ENCODE measurements around the gene CRYL1.

The CRYL1 gene, protein sequence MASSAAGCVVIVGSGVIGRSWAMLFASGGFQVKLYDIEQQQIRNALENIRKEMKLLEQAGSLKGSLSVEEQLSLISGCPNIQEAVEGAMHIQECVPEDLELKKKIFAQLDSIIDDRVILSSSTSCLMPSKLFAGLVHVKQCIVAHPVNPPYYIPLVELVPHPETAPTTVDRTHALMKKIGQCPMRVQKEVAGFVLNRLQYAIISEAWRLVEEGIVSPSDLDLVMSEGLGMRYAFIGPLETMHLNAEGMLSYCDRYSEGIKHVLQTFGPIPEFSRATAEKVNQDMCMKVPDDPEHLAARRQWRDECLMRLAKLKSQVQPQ

DNA sequence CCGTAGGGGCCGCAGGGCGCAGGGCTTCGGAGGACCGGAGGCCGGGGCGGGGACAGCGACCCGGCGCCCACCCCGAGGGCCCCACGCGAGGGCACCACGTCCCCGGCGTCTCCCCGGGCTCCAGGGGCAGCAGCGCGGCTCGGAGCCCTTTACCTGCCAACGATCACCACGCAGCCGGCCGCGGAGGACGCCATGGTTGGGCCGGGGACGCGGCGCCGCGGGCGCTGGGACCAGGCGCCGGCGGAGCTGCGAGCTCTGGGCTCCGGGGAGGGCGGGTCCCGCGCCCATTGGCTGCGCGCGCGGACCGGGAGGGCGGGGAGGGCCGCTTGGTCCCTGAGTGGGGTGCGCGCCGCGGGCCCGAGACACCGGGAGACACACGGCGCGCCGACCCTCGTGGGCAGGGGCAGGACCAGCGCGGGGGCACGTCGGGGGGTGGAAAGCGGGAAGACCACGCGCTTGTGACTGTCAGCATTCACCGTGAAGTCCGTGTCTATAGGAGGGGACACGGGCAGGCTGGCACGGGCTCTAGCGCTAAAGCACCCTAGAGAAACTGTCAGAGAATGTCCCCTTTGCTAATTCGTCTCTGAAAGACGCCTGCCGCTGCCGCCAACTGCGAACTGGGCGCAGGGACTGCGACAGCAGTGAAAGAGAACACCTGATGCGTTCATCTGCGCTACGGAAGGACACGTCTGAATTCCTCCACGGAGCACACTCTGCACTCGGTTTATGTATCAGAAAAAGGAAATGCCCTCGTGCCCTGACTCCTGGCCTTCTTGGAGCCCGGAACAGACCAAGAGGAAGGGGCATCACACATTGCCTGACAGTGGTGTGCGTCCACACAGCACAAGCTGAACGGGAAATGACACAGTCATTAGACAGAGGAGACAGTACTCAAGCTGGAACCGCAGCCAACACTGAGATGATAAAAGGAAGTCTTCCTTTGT is at the start of gene CRYL1:
Gene CRYL1 (minus strand): TSS at position 257 of the 944 bp plus-strand sequence. CDS start 63 bp downstream, at position 194.
- DNase-seq, result peak in 1 of 2 experiments; percentile 35

DNA sequence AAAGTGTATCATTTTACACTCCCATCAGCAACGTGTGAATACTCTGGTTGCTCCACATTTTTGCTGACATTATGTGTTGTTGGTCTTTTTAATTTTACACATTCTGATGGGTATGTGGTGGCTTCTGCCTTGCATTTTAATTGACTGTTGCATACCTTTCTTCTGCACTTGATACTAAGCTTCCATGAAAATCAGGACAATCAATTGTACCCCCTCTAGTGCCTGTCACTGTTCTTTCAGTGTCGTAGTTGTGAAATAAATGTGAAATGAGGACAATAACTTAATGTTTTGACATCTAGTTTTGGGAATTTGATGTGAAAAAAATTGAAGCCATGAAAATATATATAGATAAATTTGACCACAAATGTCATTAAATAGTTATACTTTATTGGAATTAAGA is 48.0 kb upstream of the CRYL1 start:
- no peak for DNase-seq

DNA sequence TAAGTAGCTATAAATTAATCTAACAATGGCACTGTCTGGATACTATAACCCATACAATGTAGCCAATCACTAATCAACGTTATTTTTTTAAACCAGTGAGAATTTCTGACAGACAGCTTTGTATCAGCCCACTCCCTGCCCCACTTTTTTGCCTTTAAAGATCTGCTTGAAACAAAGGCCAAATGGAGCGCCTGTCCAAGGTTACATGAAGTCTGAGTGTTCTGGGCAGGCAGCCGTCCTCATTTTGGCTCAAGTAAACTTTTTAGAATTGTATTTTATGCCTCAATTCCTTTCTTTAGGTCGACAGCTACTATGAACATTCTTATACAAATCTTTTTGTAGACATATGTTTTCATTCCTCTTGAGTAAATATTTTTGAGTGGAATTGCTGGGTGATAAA is 47.5 kb upstream of the CRYL1 start:
- DNase-seq, result no peak

DNA sequence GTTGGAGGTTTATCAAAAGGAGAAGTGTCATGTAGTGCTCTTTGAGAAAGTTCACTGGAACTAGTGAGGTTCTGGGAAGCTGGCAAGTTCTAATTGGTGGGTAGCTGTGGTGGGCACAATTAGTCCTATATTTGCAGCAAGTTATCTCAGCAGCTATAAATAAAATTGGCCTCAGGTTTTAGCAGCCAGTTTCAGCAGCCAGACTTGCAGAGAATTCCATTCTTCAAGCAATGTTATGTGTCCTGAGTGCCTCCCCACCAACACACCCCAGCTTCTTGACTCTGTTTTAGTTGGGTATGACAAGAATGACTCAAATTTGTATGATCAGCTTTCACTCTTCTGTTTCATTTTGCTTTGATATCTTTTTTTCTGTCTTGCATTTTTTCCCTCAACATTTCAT is 46.0 kb upstream of the CRYL1 start:
- DNase-seq, result no peak

DNA sequence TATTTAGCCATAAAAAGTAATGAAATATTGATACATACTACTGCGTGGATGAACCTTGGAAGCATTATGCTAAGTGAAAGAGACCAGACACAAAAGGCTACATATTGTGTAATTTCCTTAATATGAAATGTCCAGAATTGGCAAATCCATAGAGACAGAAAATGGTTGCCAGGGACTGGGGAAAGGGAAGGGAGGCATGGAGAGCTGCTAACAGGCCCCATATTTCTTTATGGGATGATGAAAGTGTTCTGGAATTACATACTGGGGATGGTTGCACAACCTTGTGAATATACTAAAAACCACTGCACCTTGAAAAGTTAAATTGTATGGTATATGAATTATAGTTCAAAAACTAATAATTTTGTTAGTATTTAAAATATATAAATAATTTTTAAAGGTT is 44.9 kb upstream of the CRYL1 start:
- no peak for DNase-seq

DNA sequence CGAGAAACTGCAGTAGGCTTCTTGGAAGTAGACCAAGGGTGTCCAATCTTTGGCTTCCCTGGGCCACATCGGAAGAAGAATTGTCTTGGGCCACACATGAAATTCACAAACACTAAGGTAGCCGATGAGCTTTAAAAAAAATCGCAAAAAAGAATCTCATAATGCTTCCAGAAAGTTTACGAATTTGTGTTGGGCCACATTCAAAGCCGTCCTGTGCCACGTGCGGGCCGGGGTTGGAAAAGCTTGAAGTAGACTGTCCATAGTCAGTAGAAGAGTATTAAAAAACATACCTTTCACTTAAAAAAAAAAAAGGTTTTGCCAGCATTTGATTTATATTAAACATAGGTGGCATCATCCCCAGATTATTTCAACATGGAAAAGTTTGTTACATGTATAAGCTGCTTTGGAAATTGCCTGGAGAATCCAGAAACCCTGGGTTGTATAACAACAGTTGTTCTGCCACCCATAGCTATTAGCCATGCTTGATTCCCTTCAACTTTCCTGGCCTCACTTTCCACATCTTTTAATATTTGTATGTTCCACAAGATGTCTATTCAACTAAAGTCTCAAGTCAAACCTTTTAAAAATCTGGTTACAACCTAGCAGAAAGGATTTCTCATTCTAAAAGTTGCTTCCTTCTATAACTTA is 42.3 kb upstream of the CRYL1 start:
- no peak for DNase-seq

DNA sequence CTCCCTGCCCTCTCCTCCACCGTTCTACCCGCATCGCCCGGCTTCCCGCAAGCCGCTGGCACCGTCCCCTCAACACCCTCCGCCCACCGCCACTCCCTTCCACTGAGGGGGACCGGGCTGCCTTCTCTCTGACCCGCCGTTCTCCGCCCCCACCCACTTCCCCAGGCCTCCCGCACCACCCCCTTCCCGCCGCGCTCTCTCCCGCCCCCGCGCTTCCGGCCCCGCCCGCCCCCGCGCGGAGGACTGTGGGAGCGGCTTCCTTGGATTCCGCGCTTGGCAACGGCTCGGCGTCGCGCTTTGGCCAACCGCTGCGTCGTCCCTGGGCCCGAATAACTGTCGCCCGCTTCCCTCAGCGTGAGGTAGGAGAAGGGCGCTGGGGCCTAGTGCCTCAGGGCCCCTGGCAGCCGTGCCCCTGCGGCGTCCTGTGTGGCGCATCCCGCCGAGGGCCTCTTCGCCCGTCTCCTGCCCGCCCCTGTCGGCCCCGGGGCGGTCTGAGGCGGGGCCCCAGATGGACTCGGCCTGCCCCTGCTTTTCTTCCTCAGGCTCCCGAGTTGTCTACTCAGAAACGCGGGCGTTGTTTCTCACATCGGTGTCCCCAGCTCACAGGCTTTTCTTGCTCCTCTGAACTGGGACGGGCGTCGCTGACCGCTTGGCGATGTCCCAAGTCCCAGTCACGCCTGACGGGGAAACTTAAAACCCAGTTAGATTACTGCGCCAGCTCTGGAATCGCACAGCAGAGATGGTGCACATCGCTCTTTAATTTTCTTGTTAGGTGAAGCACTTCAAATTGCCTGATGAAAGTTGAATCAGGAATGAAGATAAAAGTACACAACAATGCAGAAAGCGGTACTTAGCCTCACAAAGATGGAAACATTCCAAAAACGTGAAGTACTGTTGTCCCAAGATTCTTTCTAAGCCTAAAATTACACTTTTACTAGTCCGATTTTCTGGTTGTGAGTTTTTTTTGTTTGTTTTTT is 41.5 kb upstream of the CRYL1 start, which contains the start of gene IFT88:
Gene IFT88 (plus strand): TSS at position 260 of the 977 bp plus-strand sequence. CDS start 7,229 bp downstream, outside the sequence.
- peak; percentile 19 to 81 for DNase-seq

DNA sequence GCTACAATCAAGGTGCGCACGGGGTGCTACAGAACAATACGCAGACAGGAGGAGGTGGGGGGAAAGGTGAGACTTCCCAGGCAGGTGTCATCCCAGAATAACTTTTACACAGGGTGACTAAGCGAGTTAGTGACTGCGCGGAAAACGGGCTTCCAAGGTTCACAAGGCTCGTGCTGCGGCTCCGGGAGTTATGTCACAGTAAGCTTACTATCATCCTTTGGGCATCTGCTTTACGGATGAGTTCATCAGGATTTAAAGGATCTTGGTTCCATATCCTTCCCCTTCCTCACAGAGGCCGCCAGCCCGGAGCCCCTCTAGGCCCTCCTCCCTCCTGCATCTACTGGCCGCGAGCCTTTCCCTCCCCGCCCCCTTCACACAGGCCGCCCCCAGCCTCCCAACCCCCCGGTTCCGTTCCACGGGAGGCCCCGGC is 40.8 kb upstream of the CRYL1 start:
- DNase-seq, result peak; percentile 21 to 63

DNA sequence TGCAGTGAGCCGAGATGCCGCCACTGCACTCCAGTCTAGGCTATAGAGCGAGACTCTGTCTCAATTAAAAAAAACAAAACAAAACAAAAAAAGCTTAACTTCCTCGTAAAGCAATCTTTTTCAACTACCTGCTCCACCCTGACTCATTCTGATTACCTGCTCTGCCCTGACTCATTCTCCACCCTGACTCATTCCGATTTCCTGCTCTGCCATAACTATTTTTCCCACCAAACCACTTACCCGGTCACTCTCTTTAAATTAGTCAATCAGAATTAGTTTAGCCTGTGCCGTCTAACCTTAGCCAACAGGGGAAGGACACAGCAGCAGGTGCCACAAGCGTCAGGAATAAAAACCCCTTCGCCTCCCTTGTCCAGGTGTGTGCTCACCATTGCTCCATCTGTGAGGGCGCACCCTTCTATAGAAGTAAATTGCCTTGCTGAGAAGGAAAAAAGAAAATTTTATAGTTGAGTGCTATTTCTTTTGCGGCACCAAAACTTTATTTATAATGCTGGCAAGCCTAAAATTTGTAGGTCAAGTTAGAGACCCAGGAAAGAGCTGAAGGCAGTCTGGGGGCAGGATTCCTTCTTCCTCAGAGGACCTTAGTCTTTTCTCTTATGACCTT is 39.6 kb upstream of the CRYL1 start:
- no peak for DNase-seq

DNA sequence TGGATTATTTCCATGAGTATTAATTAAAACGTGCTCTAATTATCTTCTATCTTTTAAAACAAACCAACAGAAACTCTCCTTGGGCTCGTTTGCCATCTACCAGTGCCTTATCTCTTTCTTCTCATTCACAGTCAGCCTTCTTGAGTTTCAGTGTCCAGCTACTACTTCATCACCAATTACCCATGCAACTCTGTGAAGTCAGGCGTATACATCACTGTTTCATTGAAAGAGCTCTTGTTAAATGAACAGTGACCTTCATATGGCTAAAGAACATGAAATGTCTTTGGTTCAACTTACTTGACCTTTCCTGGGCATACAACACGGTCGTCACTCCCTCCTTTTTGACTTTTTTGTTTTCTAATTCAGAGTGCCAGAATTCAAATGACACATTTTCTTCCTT is 36.1 kb upstream of the CRYL1 start:
- no peak for DNase-seq

DNA sequence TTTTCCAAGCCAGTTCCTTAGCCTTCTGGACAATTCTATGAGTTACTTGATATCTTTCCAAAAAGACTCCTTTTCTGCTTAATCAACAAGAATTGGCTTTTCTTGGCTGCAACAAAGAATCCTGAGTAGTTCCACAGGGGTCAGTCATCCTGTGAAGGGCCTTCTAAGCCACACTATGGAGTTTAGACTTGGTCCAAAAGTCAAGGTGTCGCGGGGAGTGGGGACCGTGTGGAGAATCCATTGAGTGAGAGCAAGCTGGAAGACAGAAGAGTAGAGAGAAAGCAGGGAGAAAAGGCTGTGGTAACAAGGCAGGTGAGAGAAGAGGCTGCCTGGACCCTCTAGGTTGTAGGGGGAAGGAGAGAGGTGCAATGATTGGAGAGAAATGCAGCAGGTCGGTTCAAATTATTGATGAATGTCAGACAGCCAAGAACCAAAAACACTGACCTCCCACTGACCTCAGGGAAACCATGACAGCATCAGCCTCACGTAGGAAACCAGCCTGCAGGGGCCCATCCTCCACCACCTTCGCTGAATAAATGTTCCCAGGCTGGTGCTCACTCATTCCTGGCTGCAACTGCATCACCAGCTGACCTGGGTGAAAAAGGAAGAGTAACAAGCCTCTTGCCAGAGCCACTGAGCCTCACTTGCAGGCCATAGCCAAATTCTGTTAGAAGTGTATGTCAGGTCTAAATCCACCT is 34.2 kb upstream of the CRYL1 start:
- no peak for DNase-seq

DNA sequence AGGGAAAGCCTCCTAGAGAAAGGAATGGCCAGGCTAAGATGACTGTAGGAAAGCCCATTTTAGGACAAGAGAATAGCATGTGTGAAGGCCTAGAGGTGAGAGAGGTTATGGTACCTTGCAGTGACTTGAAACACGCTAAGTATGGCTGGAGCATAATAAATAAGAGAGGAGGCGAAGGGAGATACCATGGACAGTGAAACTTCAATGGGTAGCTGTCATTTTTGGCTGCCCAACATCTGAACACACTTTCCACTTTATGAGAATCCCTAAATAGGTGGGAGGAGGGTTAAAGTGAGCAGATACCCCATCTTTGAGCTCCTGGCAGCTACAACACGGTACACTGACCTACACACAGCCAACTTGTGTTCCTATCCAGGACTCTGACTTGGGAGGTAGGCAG is 33.3 kb upstream of the CRYL1 start:
- no peak for DNase-seq

DNA sequence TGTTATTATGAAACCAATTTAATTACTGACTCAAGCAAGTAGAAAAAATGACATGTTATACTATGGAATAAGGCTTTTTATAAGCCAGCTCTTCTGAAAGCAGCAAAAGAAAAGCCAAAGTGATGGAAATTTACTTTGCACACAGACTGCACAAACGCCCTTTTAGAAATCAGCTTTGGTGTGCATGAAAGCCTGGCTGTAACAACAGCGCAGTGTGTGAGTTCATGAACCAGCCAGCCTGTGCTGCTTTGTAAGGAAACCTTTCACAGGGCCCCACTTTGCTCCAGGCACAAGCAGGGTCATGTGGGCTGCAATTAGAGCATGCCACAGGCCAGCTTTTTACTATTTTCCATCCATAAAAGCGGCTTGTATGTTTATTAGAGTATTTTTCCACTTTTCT is 27.7 kb upstream of the CRYL1 start:
- DNase-seq, result no peak

DNA sequence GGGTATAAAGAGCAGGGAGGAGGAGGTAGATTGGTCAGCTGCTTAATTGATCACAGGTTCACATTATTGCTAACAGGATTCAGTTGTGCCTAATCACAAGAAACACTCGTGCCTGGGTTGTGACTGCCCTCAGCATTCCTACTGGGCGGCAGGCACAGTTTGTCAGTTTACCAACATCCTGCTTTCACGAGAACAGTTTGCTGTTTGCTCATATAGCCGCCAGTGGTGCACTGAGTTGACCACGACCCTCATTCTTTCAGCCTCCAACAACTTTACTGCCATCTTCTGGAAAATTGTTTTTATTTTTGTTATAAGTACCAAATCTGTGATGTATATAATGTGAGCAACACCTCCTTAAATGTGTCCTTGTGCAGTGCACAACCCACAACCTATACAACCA is 25.1 kb upstream of the CRYL1 start:
- no peak for DNase-seq

DNA sequence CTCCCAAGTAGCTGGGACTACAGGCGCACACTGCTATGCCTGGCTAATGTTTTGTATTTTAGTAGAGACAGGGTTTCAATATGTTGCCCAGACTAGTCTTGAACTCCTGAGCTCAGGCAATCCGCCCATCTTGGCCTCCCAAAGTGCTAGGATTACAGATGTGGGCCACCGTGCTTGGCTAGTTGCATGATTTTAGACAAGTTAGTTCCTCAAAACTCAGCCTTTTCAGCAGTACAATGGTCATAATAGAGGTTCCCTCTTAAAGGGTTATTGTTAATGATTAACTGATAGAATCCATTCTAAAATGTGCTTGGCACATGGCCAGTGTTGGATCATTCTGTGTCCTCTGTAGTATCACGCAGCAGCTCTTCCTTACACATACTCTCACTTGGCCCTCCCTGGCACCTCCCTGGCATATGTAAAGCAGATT is 21.8 kb upstream of the CRYL1 start:
- DNase-seq, result no peak

DNA sequence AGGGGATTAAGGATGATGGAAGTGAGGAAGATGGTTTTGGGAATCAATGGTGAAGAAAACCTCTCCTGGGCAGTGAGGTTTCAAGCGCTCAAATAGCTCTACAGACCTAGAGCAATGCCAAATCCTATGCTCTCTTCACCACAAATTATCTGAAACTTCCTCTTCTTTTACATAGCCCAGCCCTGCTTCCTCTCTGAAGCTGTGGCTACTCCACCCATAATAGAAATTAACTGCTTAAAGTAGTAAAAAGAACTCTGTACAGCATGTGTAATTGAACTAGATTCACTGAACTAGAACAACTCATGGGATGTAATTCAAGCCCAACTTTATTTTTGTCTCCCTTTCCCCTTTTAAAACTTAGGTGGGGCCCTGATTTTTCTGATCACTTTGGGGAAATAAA is 20.9 kb upstream of the CRYL1 start:
- DNase-seq, result no peak

DNA sequence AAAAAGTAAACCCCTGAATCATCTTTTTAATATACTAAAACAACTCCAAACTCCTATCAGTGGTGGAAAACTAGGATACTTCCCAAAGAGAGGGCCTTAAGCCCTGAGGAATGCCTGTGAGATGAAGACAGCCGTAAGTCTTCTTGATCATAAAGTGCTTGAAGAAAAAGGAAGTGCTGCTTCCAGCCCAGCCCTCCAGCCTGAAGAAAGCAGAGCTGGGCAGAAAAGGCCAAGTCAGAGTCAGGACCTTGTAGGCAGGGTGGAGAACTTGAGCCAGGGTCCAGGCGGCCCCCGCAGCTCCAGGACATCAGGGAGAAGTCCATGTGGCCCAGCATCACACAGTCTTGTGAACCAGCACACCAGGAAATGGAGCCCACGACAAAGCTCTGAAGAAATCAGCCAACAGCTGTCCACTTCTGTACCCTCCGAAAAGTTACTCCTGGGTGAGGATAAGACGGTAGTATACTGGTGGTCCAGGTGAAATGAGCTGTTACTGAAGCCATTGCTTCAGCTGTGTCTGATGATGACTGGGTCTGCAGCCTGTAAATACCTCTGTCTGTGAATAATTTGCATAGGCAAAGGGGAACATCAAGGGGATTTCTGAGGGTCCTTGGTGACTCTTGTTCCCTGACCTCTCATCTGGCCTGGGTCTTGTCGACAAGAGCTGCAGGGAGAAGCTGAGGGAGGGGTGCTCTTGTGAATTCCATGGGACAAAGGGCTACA is 18.7 kb upstream of the CRYL1 start:
- DNase-seq, result no peak

DNA sequence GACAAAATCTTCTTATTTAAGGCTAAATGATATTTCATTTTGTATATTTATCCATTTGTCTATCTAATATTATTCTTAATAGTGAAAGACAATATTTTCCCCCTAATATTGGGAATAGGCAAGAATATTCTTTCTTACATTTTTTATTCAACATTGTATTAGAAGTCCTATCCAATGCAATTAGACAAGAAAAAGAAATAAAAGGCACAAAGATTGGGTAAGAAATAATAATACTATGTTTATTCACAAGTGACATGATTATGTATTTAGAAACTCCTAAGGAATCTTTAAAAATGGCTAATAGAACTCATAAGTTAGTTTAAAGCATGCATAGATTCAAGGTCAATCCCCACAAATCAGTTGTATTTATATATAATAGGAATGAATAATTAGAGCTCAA is 11.3 kb upstream of the CRYL1 start:
- DNase-seq, result no peak

DNA sequence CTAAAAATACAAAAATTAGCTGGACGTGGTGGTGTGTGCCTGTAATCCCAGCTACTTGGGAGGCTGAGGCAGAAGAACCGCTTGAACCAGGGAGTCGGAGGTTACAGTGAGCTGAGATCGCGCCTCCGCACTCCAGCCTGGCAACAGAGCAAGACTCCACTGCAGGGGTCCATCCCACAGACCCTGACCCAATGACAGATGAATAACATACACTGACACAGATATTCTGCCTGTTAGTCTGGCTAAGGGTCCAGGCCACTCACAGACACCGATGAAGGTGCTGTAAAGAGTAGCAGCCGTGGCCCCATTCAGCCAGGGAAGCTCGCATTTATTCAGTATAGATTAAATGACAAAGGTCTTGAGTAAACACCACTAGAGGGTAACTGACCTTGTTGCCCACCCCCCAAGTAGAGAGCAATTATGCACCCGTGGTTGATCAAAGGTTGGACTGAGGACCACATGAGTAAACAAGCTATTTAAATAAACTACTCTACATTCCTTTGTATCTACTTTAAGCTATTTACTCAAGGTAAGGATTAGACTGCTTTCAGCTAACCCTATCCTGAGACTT is 8.5 kb upstream of the CRYL1 start:
- DNase-seq, result no peak

DNA sequence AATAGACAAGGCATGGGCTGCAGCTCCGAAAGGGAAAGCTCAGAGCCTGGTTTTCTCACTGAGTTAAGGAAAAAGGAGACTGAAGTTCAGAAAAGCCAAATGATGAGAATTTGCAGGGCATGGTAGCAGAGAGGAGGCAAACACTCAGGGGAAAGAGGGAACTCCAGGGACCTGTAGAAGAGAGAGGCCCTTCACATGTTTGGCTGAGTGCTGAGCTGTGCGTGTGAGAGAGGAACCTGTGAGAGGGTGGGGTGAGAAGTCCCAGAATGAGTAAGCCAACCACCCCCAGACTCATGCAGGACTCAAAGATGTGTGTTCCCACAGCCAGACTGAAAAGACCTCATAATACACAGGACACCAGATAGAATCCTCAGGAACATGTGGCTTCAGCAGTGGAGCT is 2.8 kb upstream of the CRYL1 start:
- DNase-seq, result no peak
